Umbilical cord (tissue), 2 donors: Measurements from ENCODE around the gene PPP4R1. TPM values are rescaled to one million over a fixed set of nuclear protein-coding genes. Genes with fewer than 3 reads are reported as not detected.
A peak's percentile ranks its signal among the peaks of the same experiment; 100 is the strongest.
"Not testable (repeated sequence)": the region's sequence is repeated elsewhere in the genome, so short reads cannot be mapped to it uniquely, and the experiment has no call there.

Source experiments
- DNase-seq: peaks from one replicate; pipeline ENCODE4 v3.0.0-alpha.2; 2015; ENCODE audit warnings: low spot score
- total RNA-seq: library from RNA; depleted of rRNA; stranded (reverse); fragments of >200 nt; gene quantifications from one replicate; pipeline ENCODE4 v1.2.3, GENCODE V29; 2014; ENCODE audit warnings: low replicate concordance; ENCODE audit not compliant: insufficient read depth

The PPP4R1 gene
- total RNA-seq, 1 donor from 2014 or later, result 197 TPM

DNA sequence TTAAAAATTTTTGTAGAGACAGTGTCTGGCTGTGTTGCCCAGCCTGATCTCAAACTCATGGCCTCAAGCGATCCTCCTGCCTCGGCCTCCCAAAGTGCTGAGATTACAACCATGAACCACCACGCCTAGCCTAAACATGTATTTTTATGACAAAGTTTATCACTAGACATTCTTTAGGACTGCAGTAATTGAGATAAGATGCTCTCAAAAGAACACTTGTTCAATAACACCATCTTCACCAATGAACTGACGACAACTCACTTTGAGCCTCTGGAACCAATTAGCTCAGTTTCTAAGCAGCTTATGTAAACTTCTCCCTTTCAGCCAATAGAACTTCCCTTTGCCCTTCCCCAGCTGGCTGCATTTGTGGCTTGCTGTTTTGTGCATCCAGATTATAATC lies 15.3 kb upstream of the PPP4R1 start:
- peak; percentile 27 for DNase-seq

DNA sequence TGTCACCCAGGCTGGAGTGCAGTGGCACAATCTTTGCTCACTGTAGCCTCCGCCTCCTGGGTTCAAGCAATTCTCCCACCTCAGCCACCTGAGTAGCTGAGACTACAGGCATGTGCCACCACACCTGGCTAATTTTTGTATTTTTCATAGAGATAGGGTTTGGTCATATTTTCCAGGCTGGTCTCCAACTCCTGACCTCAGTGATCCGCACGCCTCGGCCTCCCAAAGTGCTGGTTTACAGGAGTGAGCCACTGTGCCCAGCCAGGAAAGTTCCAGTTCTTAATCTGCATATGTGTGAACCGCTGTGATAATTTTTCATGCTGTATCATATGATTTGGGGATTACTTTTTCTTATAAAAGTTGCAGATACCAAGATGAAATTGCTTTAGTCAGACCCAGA lies 14.6 kb upstream of the PPP4R1 start:
- no peak for DNase-seq

DNA sequence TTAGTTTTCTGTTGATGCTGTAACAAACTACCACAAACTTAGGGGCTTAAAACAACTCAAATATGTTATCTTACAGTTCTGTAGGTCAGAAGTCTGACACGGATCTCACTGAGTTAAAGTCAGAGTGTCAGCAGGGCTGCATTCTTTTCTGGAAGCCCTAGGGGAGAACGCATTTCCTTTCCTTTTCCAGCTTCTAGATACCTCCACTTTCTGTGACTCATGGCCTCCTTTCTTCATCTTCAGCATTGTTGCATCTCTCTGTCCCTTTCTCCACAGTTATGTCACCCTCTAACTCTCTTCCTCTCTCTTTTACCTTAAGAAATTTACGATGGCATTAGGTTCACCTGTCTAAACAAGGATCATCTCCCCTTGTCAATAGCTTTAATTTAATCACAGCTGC lies 13.3 kb upstream of the PPP4R1 start:
- peak; percentile 21 for DNase-seq

DNA sequence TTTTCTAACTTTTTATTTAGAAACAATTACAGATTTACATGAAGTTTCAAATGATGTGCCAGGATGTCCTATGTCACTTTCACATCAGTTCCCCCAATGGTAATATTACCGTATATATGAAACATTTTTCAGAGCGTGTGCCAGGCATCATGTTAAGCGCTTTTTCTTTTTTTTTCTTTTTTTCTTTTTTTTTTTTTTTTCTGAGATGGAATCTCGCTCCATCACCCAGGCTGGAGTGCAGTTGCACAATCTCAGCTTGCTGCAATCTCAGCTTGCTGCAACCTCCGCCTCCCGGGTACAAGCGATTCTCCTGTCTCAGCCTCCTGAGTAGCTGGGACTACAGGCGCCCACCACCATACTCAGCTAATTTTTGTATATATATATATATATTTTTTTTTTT lies 5.6 kb upstream of the PPP4R1 start:
- no peak for DNase-seq

DNA sequence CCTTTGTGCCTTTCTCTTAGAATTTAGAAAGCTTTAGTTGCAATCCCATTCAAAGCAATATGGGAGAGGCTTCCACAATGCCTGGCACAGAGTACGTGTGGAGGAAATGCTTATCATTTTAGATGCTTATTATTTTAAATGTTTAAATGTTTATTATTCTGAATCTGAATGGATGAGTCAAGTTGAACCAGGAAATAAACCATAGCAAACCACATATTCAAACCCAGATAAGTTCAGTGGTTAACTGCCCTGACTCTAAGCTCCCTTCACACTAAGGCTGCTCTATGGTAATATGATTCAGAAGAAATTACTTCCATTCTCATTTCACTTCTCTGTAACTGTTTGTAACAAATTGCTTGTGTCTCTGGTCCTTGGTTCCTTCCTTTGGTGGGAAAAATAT lies 5.2 kb upstream of the PPP4R1 start:
- no peak for DNase-seq

DNA sequence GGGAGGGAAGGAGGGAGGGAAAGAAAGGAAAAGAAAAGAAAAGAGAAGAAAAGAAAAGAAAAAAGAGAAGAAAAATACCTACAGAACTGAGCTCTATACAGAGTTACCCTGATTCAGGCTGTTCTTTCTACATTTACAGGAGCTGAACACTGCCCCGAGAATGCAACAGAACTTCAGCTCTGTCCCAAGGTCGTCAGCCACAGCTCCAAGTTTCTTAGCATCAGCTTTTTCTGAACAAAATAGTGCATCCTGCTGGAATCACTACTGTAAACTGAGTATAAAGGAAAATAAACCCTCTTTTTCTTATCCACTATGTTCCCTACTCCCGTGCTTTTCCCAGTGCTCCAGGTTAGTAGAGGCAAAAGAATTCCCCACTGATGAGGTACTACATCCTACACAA lies 4.7 kb upstream of the PPP4R1 start:
- no peak for DNase-seq

DNA sequence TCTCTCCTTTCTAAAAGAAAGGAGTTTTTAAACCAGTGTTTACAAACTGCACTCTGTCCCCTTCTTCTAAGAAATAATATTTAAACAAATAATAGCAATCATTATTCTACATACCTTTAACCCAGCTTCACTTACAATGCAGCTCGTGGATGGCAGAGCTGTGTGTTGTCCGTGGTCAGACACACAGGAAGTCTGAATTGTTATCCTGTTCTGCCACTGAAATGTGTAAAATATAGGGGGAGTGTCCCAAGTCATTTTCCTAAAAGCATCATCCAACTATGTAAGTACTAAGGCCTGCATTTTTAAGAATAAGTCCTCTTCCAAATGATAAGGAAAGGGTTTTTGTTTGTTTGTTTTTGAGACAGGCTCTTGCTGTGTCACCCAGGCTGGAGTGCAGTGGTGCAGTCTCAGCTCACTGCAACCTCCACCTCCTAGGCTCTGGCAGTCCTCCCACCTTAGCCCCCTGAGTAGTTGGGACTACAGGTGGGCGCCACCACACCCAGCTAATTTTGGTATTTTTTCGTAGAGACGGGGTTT lies 2.7 kb upstream of the PPP4R1 start:
- no peak for DNase-seq

DNA sequence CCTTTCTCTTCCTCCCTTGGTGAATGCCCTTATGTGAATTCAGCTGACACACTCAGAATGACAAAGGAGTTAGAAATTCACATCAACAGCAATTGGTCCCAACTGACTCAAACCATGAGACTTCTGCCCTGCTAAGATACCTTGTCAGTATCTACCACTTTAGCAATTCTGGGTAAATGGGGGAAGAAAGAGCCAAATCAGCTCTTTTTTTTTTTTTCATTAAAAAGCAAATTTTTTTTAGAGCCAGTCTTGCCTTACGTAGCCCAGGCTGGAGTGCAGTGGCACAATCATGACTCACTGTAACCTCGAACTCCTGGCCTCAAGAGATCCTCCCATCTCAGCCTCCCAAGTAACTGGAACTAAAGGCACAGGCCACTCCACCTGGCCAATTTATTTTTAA lies 1.7 kb upstream of the PPP4R1 start:
- DNase-seq, result no peak

DNA sequence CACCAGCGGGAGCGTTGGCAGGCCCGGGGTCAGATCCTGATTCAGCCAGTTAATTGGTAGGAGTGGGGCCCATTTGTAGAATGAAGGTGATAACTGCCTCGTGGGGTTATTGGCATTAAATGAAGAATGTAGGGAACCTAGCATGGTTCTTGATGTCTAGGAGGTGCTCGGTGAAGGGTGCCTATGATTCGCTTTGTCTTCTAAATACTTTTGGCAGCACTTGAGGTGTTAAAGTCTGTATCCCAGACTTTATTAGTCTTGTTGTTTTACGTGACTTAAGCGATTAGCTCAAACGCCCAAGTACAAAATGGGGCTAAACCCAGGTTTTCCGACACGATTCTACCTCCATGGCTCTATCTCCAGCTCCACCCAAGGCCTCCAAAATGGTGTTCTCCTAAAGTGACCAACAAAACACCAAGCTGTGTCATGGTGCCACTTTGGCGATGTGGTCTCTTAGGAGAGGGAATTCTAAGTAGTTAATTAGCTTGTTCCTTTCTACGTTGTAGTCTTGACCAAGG lies 980 bp upstream of the PPP4R1 start:
- DNase-seq, result no peak

DNA sequence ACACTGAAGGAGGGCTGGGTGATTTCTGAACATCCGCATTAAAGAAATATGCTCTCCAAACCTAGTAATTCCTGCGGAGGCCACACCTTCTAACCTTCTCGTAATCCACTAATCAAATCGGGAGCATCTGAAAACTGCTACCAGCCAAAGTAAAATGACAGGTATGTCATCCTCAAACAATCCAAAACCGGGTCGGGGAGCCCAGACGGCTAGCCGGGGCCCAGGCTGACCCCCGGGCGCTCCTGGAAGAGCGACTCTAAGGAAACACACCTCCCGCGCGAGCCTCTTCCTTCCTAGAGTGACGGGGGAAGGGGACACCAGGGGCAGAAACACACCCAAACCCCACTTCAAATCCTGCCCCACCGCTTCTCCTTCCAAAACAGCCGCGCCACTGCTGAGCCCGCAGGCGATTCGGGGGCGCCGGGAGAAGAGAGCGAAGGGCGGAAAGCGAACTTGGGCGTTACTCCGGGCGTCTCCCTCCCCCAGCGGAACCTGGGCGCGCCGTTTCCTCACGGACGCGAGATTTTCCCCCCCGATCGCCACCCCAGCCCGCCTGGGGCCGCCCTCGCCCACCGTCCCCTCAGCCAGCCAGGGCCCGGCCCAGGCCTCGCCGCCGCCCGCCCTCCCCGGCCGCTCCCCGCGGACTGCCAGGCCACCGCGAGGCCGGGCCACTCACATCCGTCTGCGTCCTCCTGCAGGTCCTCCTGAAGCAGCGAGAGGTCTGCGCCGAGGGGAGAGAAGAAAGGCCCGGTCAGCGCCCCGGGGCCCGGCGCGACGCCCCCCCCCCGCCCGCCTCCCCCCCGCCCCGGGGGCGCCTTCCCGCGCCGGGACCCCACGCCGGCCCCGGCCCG lies 584 bp downstream of the PPP4R1 start:
- peak; percentile 73 for DNase-seq

DNA sequence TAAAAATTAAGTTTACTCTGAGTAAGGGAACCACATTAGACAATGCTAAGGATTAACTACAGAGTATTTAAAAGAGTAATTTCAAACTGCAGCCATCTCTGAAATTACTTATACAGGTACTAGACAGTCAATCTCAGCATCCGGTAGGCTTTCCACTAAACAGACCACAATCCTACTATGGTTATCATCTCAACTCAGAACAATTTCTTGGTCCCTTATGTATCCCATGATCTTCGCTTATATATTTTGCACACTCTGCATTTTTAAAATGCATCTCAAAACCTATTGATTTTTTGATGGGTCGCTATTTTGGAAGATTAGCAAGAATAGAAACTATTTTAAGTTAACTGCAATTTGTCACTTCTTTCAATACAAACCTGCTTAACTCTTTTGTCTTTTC lies 1.4 kb downstream of the PPP4R1 start:
- no peak for DNase-seq

DNA sequence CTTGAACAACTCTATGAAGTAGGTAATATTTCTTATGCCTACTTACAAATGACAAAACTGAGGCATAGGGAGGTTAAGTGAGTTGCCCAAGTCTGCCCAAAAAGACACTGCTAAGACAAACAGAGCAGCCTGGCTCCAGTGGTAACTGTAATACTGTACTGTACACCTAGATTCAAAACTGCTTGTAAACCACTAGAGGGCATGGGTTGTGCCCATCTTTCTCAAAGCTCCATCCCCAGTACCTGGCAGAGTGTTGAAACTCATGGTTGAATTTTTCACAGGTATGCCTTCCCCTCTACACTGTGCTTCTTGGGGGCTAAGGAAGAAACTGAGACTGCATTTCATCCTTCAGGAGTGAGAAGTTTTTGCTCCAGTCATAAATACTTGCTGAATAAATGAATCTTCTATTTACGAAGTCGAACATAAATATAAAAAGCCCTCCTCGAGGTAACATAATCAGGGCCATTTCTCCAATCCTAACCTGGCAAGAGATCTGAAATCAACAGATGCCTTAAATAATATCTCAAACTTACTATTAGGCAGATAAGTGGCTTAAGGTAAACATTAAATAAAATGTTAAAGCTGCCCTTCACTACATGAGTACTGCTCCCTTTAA lies 2.0 kb downstream of the PPP4R1 start:
- DNase-seq, result peak; percentile 35

DNA sequence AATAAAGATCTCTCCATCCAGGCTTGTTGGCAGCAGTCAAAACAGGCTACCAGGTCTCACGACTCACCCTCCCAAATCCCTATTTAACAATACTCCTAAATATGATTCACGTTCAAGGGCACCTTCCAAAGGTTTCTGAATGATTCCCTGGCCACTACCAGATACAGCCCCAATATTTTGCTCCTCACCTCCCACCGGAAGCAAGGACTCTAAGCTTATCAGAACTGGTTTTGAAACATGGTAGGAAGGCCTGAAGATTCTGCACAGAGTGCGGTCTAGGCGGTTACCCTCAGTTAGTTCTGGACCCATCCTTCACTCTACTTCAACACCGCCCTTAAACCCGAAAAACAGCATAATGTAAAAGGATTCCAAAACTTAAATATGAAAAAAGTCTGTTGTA lies 5.2 kb downstream of the PPP4R1 start:
- DNase-seq, result no peak

DNA sequence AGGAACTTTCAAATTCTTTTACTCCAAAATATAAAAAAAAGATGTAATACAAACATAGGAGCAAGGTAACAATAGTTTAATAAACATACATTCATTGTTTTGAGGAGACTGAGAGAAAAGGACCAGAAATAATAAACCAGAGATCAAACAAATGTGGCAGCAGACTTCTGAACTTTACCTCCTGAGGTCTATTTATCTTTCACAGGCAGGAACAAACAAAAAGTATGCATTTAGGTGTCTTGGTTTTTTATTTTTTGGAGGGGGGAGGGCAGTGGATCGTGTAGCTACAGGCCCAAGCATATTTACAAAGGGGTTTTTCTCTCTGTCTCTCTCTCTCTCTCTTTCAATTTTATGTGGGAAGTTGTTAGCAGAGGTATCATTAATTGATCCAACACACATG lies 5.6 kb downstream of the PPP4R1 start:
- no peak for DNase-seq

DNA sequence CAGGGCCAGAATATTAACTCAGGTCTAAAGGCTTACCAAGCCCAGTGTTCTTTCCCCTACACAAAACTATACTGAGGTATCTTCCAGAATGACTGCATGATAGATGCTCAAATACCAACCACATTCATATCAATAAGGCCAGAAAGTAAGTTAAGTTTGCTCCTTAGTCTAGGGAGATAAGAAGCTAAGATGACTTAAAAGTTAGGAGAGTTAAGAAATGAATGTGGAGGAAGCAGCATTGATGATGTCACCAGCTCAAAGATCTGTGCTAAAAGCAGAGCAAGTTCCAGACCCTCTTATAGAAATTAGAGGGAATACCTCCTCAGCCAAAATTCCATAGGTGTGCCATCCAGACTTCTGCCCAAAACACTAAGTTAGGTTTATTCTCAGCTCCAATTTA lies 6.1 kb downstream of the PPP4R1 start:
- no peak for DNase-seq

DNA sequence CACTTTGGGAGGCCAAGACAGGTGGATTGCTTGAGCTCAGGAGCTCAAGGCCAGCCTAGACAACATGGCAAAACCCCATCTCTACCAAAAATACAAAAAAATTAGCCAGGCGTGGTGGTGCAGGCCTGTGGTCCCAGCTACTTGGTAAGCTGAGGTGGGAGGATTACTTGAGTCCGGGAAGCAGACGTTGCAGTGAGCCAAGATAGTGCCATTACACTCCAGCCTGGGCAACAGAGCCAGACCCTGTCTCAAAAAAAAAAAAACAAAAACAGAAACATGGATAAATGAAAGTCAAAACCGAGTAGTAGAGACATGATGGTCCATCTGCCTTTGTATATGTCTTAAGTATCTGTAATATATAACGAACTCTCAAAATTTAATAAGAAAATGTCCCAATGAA lies 7.2 kb downstream of the PPP4R1 start:
- not testable (repeated sequence) for DNase-seq

DNA sequence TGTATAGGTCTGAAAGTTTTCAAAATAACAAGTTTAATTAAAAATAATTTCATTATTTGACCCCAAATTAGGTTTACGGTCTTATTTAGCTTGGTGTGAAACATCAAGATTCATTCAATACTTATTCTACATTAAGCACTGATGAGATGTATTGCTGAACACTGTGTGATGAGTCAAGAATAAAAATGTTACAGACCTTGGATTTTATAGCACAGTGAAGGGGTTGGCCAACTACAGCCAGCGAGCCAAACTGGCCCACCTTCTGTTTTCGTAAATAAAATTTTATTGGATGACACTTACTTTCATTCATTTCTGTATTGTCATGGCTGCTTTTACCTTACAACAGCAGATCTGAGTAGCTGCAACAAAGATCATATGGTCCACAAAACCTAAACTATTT lies 8.3 kb downstream of the PPP4R1 start:
- no peak for DNase-seq

DNA sequence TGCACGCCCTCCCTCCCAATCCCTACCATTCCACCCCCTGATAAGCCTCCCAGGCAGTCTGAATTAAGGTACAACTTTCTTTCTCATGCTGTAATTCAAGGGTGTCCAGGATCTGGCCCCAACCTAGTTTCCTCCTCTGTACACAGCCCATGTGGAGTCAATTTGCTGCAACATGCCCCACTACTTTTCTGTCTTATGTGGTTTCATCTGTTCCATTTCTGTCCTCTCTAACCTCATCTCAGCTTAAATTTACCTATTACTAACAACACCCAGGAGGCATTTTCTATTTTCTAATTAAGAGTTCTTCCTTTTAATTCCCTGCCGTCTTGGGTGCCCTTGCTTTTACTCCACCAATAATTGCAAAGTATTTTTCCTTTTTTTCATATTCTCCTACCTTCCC lies 10.0 kb downstream of the PPP4R1 start:
- DNase-seq, result no peak

DNA sequence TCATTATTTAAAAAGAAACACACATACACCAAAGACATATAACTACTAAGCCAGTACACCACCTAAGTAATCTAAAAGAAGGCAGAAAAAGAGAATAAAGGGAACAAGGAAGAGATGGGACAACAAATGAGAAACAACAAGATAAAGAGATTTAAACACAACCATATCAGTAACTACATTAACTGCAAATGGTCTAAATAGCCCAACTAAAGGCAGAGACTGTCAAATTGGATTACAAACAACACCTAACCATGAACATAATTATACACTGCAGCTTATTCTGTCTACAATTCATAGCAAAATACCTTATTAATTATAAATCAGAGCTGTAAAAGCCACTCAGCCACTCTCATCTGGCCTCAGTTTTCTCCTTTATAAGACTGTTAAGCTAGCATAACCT lies 15.0 kb downstream of the PPP4R1 start:
- DNase-seq, result no peak

DNA sequence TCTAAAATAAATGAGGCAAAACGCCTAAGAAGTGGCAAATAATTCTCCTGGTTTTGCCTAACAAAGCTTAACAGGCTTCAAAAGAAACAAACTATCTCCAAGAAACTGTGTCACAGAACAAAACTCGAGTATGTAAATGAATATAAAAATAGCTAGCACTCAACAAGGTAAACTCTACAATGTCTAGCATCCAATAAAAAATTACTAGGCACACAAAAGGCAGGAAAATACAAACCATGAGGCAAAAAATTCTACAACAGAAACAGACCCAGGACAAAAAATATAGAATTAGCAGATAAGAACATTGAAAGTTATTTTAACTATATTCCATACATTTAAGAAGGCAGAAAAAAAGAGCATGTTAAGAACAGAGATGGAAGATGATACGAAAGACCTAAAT lies 16.8 kb downstream of the PPP4R1 start:
- no peak for DNase-seq

DNA sequence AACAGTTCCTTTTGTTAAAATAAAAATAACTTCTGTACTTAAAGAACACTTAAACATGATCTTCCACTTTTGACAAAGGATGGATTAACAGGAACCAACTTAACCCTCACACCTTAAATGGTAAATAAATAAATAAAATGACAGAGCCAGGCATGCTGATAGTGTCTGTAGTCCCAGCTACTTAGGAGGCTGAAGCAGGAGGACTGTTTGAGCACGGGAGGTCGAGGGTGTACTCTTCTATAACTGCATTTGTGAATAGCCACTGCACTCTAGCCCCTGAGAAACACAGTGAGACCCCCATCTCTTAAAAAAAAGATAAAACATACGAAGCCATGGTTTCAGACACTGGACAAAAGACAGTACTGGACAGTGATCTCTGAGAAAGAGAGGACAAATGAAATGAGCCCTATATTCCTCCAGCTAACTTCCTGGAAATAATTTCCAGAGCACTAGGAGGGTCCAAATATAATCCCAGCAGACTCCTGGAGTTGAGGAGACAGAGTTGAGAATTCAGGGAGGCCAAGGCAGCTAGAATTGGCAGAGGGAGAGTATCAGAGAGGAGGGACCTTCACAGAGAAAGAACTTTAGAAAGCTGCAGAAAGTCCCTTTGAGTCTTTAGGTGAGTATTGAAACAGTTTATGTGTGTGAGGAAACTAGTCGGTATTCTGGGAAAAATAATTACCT lies 17.4 kb downstream of the PPP4R1 start:
- DNase-seq, result no peak

DNA sequence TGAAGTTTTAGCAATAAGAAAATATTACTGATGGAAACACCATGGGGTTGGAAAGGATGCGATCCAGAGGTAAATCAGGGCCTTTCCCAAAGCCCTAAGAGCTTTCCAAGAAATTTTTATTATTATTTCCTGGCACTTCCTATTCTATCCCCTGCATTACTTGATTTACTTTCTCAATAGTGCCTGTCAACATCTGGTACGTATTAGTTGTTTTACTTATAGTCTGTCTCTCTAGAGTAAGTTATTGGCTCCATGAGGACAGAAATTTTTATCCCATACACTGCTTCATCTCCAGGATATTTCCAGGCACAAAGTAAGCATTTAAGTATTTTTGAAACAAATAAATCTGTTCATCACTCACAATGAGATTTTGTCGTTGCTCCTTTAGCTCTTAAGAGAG lies 18.1 kb downstream of the PPP4R1 start:
- DNase-seq, result no peak
